ENCODE results near the gene ZC3H18.

The ZC3H18 gene

GRCh38 chr16:88632587-88632930 is 62.4 kb downstream of the ZC3H18 start:
- Histone ChIP-seq H3K27ac (replicated peaks) (no peak overlapping the region), H3K4me3 (replicated peaks; ENCODE audit: insufficient read depth, low read length) (no peak overlapping the region), H3K27me3 (ENCODE audit: insufficient read depth, poor library complexity, severe bottlenecking) (no peaks in the 10 kb centered on the region)
- TF ChIP-seq, protein P1, sequence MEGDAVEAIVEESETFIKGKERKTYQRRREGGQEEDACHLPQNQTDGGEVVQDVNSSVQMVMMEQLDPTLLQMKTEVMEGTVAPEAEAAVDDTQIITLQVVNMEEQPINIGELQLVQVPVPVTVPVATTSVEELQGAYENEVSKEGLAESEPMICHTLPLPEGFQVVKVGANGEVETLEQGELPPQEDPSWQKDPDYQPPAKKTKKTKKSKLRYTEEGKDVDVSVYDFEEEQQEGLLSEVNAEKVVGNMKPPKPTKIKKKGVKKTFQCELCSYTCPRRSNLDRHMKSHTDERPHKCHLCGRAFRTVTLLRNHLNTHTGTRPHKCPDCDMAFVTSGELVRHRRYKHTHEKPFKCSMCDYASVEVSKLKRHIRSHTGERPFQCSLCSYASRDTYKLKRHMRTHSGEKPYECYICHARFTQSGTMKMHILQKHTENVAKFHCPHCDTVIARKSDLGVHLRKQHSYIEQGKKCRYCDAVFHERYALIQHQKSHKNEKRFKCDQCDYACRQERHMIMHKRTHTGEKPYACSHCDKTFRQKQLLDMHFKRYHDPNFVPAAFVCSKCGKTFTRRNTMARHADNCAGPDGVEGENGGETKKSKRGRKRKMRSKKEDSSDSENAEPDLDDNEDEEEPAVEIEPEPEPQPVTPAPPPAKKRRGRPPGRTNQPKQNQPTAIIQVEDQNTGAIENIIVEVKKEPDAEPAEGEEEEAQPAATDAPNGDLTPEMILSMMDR (IDR thresholded peaks at IDR 0.05; ENCODE audit: insufficient read depth, low read length), result no peak
- TF ChIP-seq GABPA (IDR thresholded peaks at IDR 0.05; ENCODE audit: low read depth) (no peak), POLR2AphosphoS5 (IDR thresholded peaks at IDR 0.05; ENCODE audit: low read depth) (no peak), SPI1 (IDR thresholded peaks at IDR 0.05; ENCODE audit: borderline replicate concordance, low read depth) (no peak)
- TF ChIP-seq, protein P2, sequence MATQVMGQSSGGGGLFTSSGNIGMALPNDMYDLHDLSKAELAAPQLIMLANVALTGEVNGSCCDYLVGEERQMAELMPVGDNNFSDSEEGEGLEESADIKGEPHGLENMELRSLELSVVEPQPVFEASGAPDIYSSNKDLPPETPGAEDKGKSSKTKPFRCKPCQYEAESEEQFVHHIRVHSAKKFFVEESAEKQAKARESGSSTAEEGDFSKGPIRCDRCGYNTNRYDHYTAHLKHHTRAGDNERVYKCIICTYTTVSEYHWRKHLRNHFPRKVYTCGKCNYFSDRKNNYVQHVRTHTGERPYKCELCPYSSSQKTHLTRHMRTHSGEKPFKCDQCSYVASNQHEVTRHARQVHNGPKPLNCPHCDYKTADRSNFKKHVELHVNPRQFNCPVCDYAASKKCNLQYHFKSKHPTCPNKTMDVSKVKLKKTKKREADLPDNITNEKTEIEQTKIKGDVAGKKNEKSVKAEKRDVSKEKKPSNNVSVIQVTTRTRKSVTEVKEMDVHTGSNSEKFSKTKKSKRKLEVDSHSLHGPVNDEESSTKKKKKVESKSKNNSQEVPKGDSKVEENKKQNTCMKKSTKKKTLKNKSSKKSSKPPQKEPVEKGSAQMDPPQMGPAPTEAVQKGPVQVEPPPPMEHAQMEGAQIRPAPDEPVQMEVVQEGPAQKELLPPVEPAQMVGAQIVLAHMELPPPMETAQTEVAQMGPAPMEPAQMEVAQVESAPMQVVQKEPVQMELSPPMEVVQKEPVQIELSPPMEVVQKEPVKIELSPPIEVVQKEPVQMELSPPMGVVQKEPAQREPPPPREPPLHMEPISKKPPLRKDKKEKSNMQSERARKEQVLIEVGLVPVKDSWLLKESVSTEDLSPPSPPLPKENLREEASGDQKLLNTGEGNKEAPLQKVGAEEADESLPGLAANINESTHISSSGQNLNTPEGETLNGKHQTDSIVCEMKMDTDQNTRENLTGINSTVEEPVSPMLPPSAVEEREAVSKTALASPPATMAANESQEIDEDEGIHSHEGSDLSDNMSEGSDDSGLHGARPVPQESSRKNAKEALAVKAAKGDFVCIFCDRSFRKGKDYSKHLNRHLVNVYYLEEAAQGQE (IDR thresholded peaks at IDR 0.05; ENCODE audit: insufficient replicate concordance, low read depth), result no peak
- DNase-seq (ENCODE audit: low read depth in 1 of 2, low spot score in 1 of 2), result no peak

DNA sequence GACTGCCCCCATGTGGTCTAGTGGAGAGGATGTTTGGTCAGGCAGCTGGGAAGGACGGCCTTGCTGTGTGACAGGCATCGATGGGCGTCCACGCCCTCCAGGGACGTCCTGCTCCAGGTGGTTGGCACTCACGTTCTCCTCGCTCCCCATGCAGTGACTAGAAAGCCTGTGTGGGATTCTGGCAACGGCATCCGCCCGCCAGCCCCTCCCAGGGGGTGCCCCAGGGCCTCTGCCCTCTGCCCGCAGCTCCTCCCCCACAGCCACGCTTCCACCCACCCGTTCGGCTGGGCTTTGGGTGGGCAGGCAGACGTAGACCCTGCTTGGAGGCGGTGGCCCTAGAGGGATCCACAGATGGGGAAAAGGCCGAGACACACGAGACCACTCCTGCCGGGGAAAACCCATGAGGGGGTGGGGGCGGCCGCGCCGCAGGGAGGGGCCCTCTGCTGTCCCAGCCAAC is 63.5 kb downstream of the ZC3H18 start:
- H3K27ac ChIP-seq (replicated peaks), result no peak overlapping the region

DNA sequence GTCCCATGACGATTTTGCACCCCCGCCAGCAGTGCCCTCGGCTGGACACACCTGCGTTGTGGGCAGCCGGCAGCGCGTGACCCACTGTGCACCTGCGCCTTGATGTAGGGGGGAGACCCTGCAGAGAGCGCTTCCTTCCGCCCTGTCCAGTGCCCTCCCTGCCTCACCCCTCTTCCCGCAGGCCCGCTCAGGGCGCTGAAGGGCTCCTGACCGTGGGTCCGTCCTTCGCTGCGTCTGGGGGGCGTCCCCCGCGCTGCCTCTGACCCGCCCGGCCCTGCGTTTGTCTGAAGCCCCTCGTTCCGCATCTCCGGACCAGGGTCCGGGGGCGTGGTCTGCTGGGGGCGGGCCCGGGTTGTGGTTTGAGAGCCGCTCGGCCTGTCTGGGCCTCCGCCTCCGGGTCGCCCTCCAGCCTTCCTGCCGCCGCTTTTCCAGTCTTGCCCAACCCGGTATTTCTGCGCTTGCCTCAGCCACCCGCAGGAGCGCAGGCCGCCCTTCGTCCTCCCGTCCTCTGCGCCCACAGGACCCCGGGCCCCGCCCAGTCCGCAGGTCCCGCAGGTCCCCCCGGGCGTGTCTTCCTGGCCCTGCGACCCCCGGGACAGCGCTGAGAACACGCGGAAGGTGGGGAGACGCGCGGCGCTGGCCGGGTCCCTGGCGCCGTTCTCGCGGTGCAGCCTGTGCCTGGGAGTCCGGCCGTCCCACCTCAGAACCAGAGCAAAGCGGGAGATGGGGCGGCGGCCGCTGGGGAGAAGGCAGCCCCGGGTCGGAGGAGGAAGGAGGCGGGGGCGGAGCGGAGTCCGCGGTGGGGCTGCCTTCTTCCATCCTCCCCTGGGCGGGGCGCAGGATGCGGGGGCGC is 64.2 kb downstream of the ZC3H18 start:
- DNase-seq (ENCODE audit: low read depth in 1 of 2, low spot score in 1 of 2), result peak in 1 of 2 experiments; percentile 51
- peak overlapping the region; percentile 30 for H3K4me3 ChIP-seq (replicated peaks; ENCODE audit: insufficient read depth, low read length)

More for the DNA sequence above, 63.5 kb downstream of the ZC3H18 start:
- peak overlapping the region; percentile 30 for H3K4me3 ChIP-seq (replicated peaks; ENCODE audit: insufficient read depth, low read length)
- peak in 1 of 2 experiments; percentile 28 for DNase-seq (ENCODE audit: low read depth in 1 of 2, low spot score in 1 of 2)
- no peaks in the 10 kb centered on the region for H3K27me3 ChIP-seq (ENCODE audit: insufficient read depth, poor library complexity, severe bottlenecking)
- TF ChIP-seq SPI1 (IDR thresholded peaks at IDR 0.05; ENCODE audit: borderline replicate concordance, low read depth) (no peak), POLR2AphosphoS5 (IDR thresholded peaks at IDR 0.05; ENCODE audit: low read depth) (no peak), GABPA (IDR thresholded peaks at IDR 0.05; ENCODE audit: low read depth) (no peak)
- TF ChIP-seq, protein P2 (IDR thresholded peaks at IDR 0.05; ENCODE audit: insufficient replicate concordance, low read depth), result no peak
- TF ChIP-seq, protein P1 (IDR thresholded peaks at IDR 0.05; ENCODE audit: insufficient read depth, low read length), result no peak

More for the DNA sequence above, 64.2 kb downstream of the ZC3H18 start:
- no peaks in the 10 kb centered on the region for H3K27me3 ChIP-seq (ENCODE audit: insufficient read depth, poor library complexity, severe bottlenecking)
- no peak for TF ChIP-seq GABPA (IDR thresholded peaks at IDR 0.05; ENCODE audit: low read depth)
- no peak for TF ChIP-seq POLR2AphosphoS5 (IDR thresholded peaks at IDR 0.05; ENCODE audit: low read depth)
- TF ChIP-seq SPI1 (IDR thresholded peaks at IDR 0.05; ENCODE audit: borderline replicate concordance, low read depth), result no peak
- TF ChIP-seq, protein P2 (IDR thresholded peaks at IDR 0.05; ENCODE audit: insufficient replicate concordance, low read depth), result no peak
- TF ChIP-seq, protein P1 (IDR thresholded peaks at IDR 0.05; ENCODE audit: insufficient read depth, low read length), result no peak
- H3K27ac ChIP-seq (replicated peaks), result no peak overlapping the region

All from HL-60 (cell line).